GM19452 (cell line): ENCODE measurements around the gene FRRS1.
"Not testable (repeated sequence)": the region's sequence is repeated elsewhere in the genome, so short reads cannot be mapped to it uniquely, and the experiment has no call there.

Source experiments
- ATAC-seq: cut with Tn5 transposase; IDR thresholded peaks from one replicate; pipeline ENCODE4 v1.9.1; 2021; ENCODE audit not compliant: unreplicated experiment

Gene FRRS1

GRCh38 chr1:99764909-99765308, 1.5 kb downstream of the FRRS1 start:
- no peak for ATAC-seq

GRCh38 chr1:99764439-99764838, 2.0 kb downstream of the FRRS1 start:
- no peak for ATAC-seq

GRCh38 chr1:99763956-99764355, 2.5 kb downstream of the FRRS1 start:
- ATAC-seq, result no peak

GRCh38 chr1:99761774-99762173, 4.7 kb downstream of the FRRS1 start:
- no peak for ATAC-seq

- no peak for ATAC-seq
Measured at GRCh38 chr1:99759518-99760160, 6.8 kb downstream of the FRRS1 start.

- ATAC-seq, result not testable (repeated sequence)
Measured at GRCh38 chr1:99758686-99759517, 7.5 kb downstream of the FRRS1 start.

- ATAC-seq, result peak; percentile 84
Measured at GRCh38 chr1:99758073-99758511, 8.3 kb downstream of the FRRS1 start.

GRCh38 chr1:99756598-99756997, 9.8 kb downstream of the FRRS1 start:
- ATAC-seq, result no peak

GRCh38 chr1:99755664-99756063, 10.8 kb downstream of the FRRS1 start:
- ATAC-seq, result no peak

- no peak for ATAC-seq
Measured at GRCh38 chr1:99754697-99755096, 11.7 kb downstream of the FRRS1 start.

- ATAC-seq, result no peak
Measured at GRCh38 chr1:99754055-99754626, 12.3 kb downstream of the FRRS1 start.

GRCh38 chr1:99751877-99752504, 14.4 kb downstream of the FRRS1 start:
- ATAC-seq, result peak; percentile 74

GRCh38 chr1:99749504-99750347, 16.7 kb downstream of the FRRS1 start:
- ATAC-seq, result peak; percentile 86

- no peak for ATAC-seq
Measured at GRCh38 chr1:99748419-99748818, 18.0 kb downstream of the FRRS1 start.

- no peak for ATAC-seq
Measured at GRCh38 chr1:99745684-99746083, 20.8 kb downstream of the FRRS1 start.

GRCh38 chr1:99745061-99745460, 21.4 kb downstream of the FRRS1 start:
- ATAC-seq, result no peak

GRCh38 chr1:99740141-99740540, 26.3 kb downstream of the FRRS1 start:
- ATAC-seq, result no peak

- ATAC-seq, result no peak
Measured at GRCh38 chr1:99738858-99739465, 27.5 kb downstream of the FRRS1 start.

GRCh38 chr1:99737016-99737415, 29.4 kb downstream of the FRRS1 start:
- ATAC-seq, result no peak

- no peak for ATAC-seq
Measured at GRCh38 chr1:99735852-99736251, 30.6 kb downstream of the FRRS1 start.
